EL (cell line): Measurements from ENCODE around the gene PLA1A.
A peak's percentile ranks its signal among the peaks of the same experiment; 100 is the strongest.
"Not testable (repeated sequence)": the region's sequence is repeated elsewhere in the genome, so short reads cannot be mapped to it uniquely, and the experiment has no call there.

ENCODE experiments used
- DNase-seq: peaks from one replicate; pipeline ENCODE4 v3.0.0-alpha.2; 2016

PLA1A gene

GRCh38 chr3:119580067-119580760, 17.5 kb upstream of the PLA1A start:
- no peak for DNase-seq

- DNase-seq: no peak
Measured at GRCh38 chr3:119582178-119582577, 15.5 kb upstream of the PLA1A start.

- DNase-seq: no peak
Measured at GRCh38 chr3:119585208-119585607, 12.5 kb upstream of the PLA1A start.

GRCh38 chr3:119585856-119586570, 11.7 kb upstream of the PLA1A start:
- peak; percentile 50 for DNase-seq

- DNase-seq: no peak
Measured at GRCh38 chr3:119586733-119587172, 10.9 kb upstream of the PLA1A start.

GRCh38 chr3:119588112-119588511, 9.6 kb upstream of the PLA1A start:
- DNase-seq: peak; percentile 15

GRCh38 chr3:119589102-119589773, 8.4 kb upstream of the PLA1A start:
- no peak for DNase-seq

- no peak for DNase-seq
Measured at GRCh38 chr3:119590706-119591105, 7.0 kb upstream of the PLA1A start.

GRCh38 chr3:119592861-119593260, 4.8 kb upstream of the PLA1A start:
- no peak for DNase-seq

GRCh38 chr3:119594066-119594465, 3.6 kb upstream of the PLA1A start:
- DNase-seq: no peak

GRCh38 chr3:119594929-119595328, 2.8 kb upstream of the PLA1A start:
- not testable (repeated sequence) for DNase-seq

- no peak for DNase-seq
Measured at GRCh38 chr3:119595639-119596334, 1.9 kb upstream of the PLA1A start.

GRCh38 chr3:119596398-119596797, 1.3 kb upstream of the PLA1A start:
- DNase-seq: no peak

GRCh38 chr3:119598410-119599098, 869 bp downstream of the PLA1A start:
- DNase-seq: no peak

- DNase-seq: no peak
Measured at GRCh38 chr3:119599558-119600174, 2.0 kb downstream of the PLA1A start.

- DNase-seq: peak; percentile 15
Measured at GRCh38 chr3:119600732-119601131, 3.0 kb downstream of the PLA1A start.

- DNase-seq: no peak
Measured at GRCh38 chr3:119601154-119601553, 3.5 kb downstream of the PLA1A start.

GRCh38 chr3:119602676-119603075, 5.0 kb downstream of the PLA1A start:
- DNase-seq: no peak

GRCh38 chr3:119604878-119605277, 7.2 kb downstream of the PLA1A start:
- DNase-seq: peak; percentile 35

- DNase-seq: no peak
Measured at GRCh38 chr3:119608405-119609000, 10.8 kb downstream of the PLA1A start.

GRCh38 chr3:119609301-119609700, 11.6 kb downstream of the PLA1A start:
- no peak for DNase-seq

- no peak for DNase-seq
Measured at GRCh38 chr3:119611664-119612063, 14.0 kb downstream of the PLA1A start.
